ENCODE data around the gene STAT3.

The STAT3 gene

GRCh38 chr17:42317266-42317845 is 70.9 kb downstream of the STAT3 start:
- DNase-seq (ENCODE audit: low read depth, low spot score): no peak
- WGBS (ENCODE audit: insufficient coverage, insufficient read length): no CpG with 5 or more reads among the region's 5 CpGs
- Histone ChIP-seq H3K27ac (ENCODE audit: low read length) (no peak overlapping the region), H3K27me3 (ENCODE audit: control insufficient read depth, insufficient read depth, low read length) (no peaks in the 10 kb centered on the region), H3K4me3 (ENCODE audit: low read length) (no peak overlapping the region), H3K4me1 (ENCODE audit: control insufficient read depth, insufficient read depth, low read length) (peaks cover 5% of the 10 kb centered on the region), H3K9me3 (ENCODE audit: control insufficient read depth, insufficient read depth, low read length) (no peaks in the 10 kb centered on the region), H3K36me3 (ENCODE audit: control insufficient read depth, insufficient read depth, low read length) (peaks cover 15% of the 10 kb centered on the region; the same call in 1 of the 2 replicates)

GRCh38 chr17:42316755-42317154 is 71.5 kb downstream of the STAT3 start:
- H3K27ac ChIP-seq (ENCODE audit: low read length): no peak overlapping the region
- no peak overlapping the region for H3K4me3 ChIP-seq (ENCODE audit: low read length)
- peaks cover 5% of the 10 kb centered on the region for H3K4me1 ChIP-seq (ENCODE audit: control insufficient read depth, insufficient read depth, low read length)
- peaks cover 10% of the 10 kb centered on the region; the same call in 1 of the 2 replicates for H3K36me3 ChIP-seq (ENCODE audit: control insufficient read depth, insufficient read depth, low read length)
- DNase-seq (ENCODE audit: low read depth, low spot score): no peak
- H3K27me3 ChIP-seq (ENCODE audit: control insufficient read depth, insufficient read depth, low read length): no peaks in the 10 kb centered on the region
- no CpG with 5 or more reads among the region's 4 CpGs for WGBS (ENCODE audit: insufficient coverage, insufficient read length)
- H3K9me3 ChIP-seq (ENCODE audit: control insufficient read depth, insufficient read depth, low read length): no peaks in the 10 kb centered on the region

GRCh38 chr17:42315402-42316156 is 72.7 kb downstream of the STAT3 start:
- Histone ChIP-seq H3K36me3 (ENCODE audit: control insufficient read depth, insufficient read depth, low read length) (peaks cover 9% of the 10 kb centered on the region; the same call in 1 of the 2 replicates), H3K9me3 (ENCODE audit: control insufficient read depth, insufficient read depth, low read length) (no peaks in the 10 kb centered on the region), H3K27ac (ENCODE audit: low read length) (no peak overlapping the region), H3K4me3 (ENCODE audit: low read length) (no peak overlapping the region), H3K4me1 (ENCODE audit: control insufficient read depth, insufficient read depth, low read length) (peaks cover 6% of the 10 kb centered on the region), H3K27me3 (ENCODE audit: control insufficient read depth, insufficient read depth, low read length) (no peaks in the 10 kb centered on the region)
- no CpG with 5 or more reads among the region's 10 CpGs for WGBS (ENCODE audit: insufficient coverage, insufficient read length)
- no peak for DNase-seq (ENCODE audit: low read depth, low spot score)

GRCh38 chr17:42313773-42314566 is 74.3 kb downstream of the STAT3 start:
- Histone ChIP-seq H3K9me3 (ENCODE audit: control insufficient read depth, insufficient read depth, low read length) (no peaks in the 10 kb centered on the region), H3K36me3 (ENCODE audit: control insufficient read depth, insufficient read depth, low read length) (peaks cover 5% of the 10 kb centered on the region; the same call in 1 of the 2 replicates)

GRCh38 chr17:42313389-42313772 is 74.9 kb downstream of the STAT3 start:
- Histone ChIP-seq H3K36me3 (ENCODE audit: control insufficient read depth, insufficient read depth, low read length) (peaks cover 5% of the 10 kb centered on the region; the same call in 1 of the 2 replicates), H3K4me3 (ENCODE audit: low read length) (no peak overlapping the region), H3K27ac (ENCODE audit: low read length) (no peak overlapping the region), H3K27me3 (ENCODE audit: control insufficient read depth, insufficient read depth, low read length) (no peaks in the 10 kb centered on the region), H3K9me3 (ENCODE audit: control insufficient read depth, insufficient read depth, low read length) (no peaks in the 10 kb centered on the region), H3K4me1 (ENCODE audit: control insufficient read depth, insufficient read depth, low read length) (peaks cover 10% of the 10 kb centered on the region)
- WGBS (ENCODE audit: insufficient coverage, insufficient read length): no CpG with 5 or more reads among the region's 4 CpGs
- DNase-seq (ENCODE audit: low read depth, low spot score): no peak

More at GRCh38 chr17:42313773-42314566, 74.3 kb downstream of the STAT3 start:
- no peaks in the 10 kb centered on the region for H3K27me3 ChIP-seq (ENCODE audit: control insufficient read depth, insufficient read depth, low read length)
- peaks cover 10% of the 10 kb centered on the region for H3K4me1 ChIP-seq (ENCODE audit: control insufficient read depth, insufficient read depth, low read length)
- no peak overlapping the region for H3K27ac ChIP-seq (ENCODE audit: low read length)
- no peak for DNase-seq (ENCODE audit: low read depth, low spot score)
- no CpG with 5 or more reads among the region's 14 CpGs for WGBS (ENCODE audit: insufficient coverage, insufficient read length)
- no peak overlapping the region for H3K4me3 ChIP-seq (ENCODE audit: low read length)

GRCh38 chr17:42312285-42313130 is 75.7 kb downstream of the STAT3 start:
- H3K4me3 ChIP-seq (ENCODE audit: low read length): no peak overlapping the region
- H3K9me3 ChIP-seq (ENCODE audit: control insufficient read depth, insufficient read depth, low read length): no peaks in the 10 kb centered on the region
- H3K36me3 ChIP-seq (ENCODE audit: control insufficient read depth, insufficient read depth, low read length): peaks cover 5% of the 10 kb centered on the region; the same call in 1 of the 2 replicates
- peak; percentile 81 for DNase-seq (ENCODE audit: low read depth, low spot score)
- WGBS (ENCODE audit: insufficient coverage, insufficient read length): no CpG with 5 or more reads among the region's 54 CpGs
- peaks cover 10% of the 10 kb centered on the region for H3K4me1 ChIP-seq (ENCODE audit: control insufficient read depth, insufficient read depth, low read length)
- H3K27me3 ChIP-seq (ENCODE audit: control insufficient read depth, insufficient read depth, low read length): no peaks in the 10 kb centered on the region
- H3K27ac ChIP-seq (ENCODE audit: low read length): no peak overlapping the region

GRCh38 chr17:42312035-42312284 is 76.3 kb downstream of the STAT3 start:
- WGBS (ENCODE audit: insufficient coverage, insufficient read length): no CpG with 5 or more reads among the region's 5 CpGs
- Histone ChIP-seq H3K36me3 (ENCODE audit: control insufficient read depth, insufficient read depth, low read length) (0 out of 2 replicates have a peak, but pooled peaks cover 5% of the 10 kb centered on the region), H3K27me3 (ENCODE audit: control insufficient read depth, insufficient read depth, low read length) (no peaks in the 10 kb centered on the region), H3K4me3 (ENCODE audit: low read length) (no peak overlapping the region), H3K27ac (ENCODE audit: low read length) (no peak overlapping the region), H3K9me3 (ENCODE audit: control insufficient read depth, insufficient read depth, low read length) (no peaks in the 10 kb centered on the region), H3K4me1 (ENCODE audit: control insufficient read depth, insufficient read depth, low read length) (peaks cover 10% of the 10 kb centered on the region)
- no peak for DNase-seq (ENCODE audit: low read depth, low spot score)

- Histone ChIP-seq H3K27me3 (ENCODE audit: control insufficient read depth, insufficient read depth, low read length) (no peaks in the 10 kb centered on the region), H3K36me3 (ENCODE audit: control insufficient read depth, insufficient read depth, low read length) (0 out of 2 replicates have a peak, but pooled peaks cover 5% of the 10 kb centered on the region), H3K9me3 (ENCODE audit: control insufficient read depth, insufficient read depth, low read length) (no peaks in the 10 kb centered on the region), H3K27ac (ENCODE audit: low read length) (no peak overlapping the region), H3K4me3 (ENCODE audit: low read length) (no peak overlapping the region), H3K4me1 (ENCODE audit: control insufficient read depth, insufficient read depth, low read length) (peaks cover 10% of the 10 kb centered on the region)
- DNase-seq (ENCODE audit: low read depth, low spot score): no peak
- WGBS (ENCODE audit: insufficient coverage, insufficient read length): no CpG with 5 or more reads among the region's 19 CpGs
Measured at GRCh38 chr17:42311240-42312034, 76.8 kb downstream of the STAT3 start.

GRCh38 chr17:42310787-42311215 is 77.4 kb downstream of the STAT3 start:
- H3K27me3 ChIP-seq (ENCODE audit: control insufficient read depth, insufficient read depth, low read length): no peaks in the 10 kb centered on the region
- WGBS (ENCODE audit: insufficient coverage, insufficient read length): no CpG with 5 or more reads among the region's 9 CpGs
- H3K9me3 ChIP-seq (ENCODE audit: control insufficient read depth, insufficient read depth, low read length): no peaks in the 10 kb centered on the region
- H3K4me3 ChIP-seq (ENCODE audit: low read length): no peak overlapping the region
- H3K4me1 ChIP-seq (ENCODE audit: control insufficient read depth, insufficient read depth, low read length): peaks cover 10% of the 10 kb centered on the region
- H3K36me3 ChIP-seq (ENCODE audit: control insufficient read depth, insufficient read depth, low read length): 0 out of 2 replicates have a peak, but pooled peaks cover 5% of the 10 kb centered on the region
- H3K27ac ChIP-seq (ENCODE audit: low read length): no peak overlapping the region
- DNase-seq (ENCODE audit: low read depth, low spot score): no peak

Measured in iPS DF 6.9 (cell line).